B cell (primary cell): Measurements from ENCODE around the gene SCGB1D4. TPM values are rescaled to one million over a fixed set of nuclear protein-coding genes. Genes with fewer than 3 reads are reported as not detected.

Experiments
- ATAC-seq: fragments of 200-7000 bp; cut with Tn5 transposase; one replicate; pipeline ENCODE4 v1.10.0; 2021; ENCODE audit warnings: low read depth, mild to moderate bottlenecking, moderate number of reproducible peaks, moderate library complexity
- CTCF ChIA-PET: fragments of 350-600 bp; sonication (Branson Sonifier 250); formaldehyde crosslinking; loops from one replicate; lab custom pipeline; 2021; ENCODE audit warnings: antibody characterized with exemption, inconsistent platforms; lab: Charles Lee
- POLR2A ChIA-PET: fragments of 350-600 bp; sonication (Branson Sonifier 250); formaldehyde crosslinking; loops from one replicate; lab custom pipeline; 2021; ENCODE audit warnings: antibody characterized with exemption; lab: Charles Lee
- DNase-seq: peaks from one replicate; pipeline ENCODE4 v3.0.0; 2013
- H2AFZ ChIP-seq: 2 replicates; pipeline ENCODE4 v1.6.1; 2012; ENCODE audit warnings: mild to moderate bottlenecking, low read depth, low read length; ENCODE audit not compliant: insufficient read depth, poor library complexity, severe bottlenecking
- H3K27ac ChIP-seq, 2 donors: 1 replicate in 1 of 2; 2 replicates in 1 of 2; pipeline ENCODE4 v1.5.1; 2012 to 2013; ENCODE audit warnings: low read length in 2 of 2, mild to moderate bottlenecking in 2 of 2, moderate library complexity in 1 of 2
- H3K27me3 ChIP-seq, 4 experiments: fragments of 200-600 bp in 1 of 4; sonication (generic) in 1 of 4; replicated peaks in 1 of 4; 1 replicate in 2 of 4; 2 replicates in 2 of 4; pipeline versions ENCODE4 v1.6.1 to v1.7.0; 2013 to 2016; ENCODE audit warnings: low read length in 3 of 4, mild to moderate bottlenecking in 2 of 4, mixed read lengths in 1 of 4, moderate library complexity in 1 of 4; ENCODE audit not compliant: insufficient read depth in 4 of 4, control insufficient read depth in 3 of 4; ENCODE audit errors: control extremely low read depth in 1 of 4
- H3K36me3 ChIP-seq, 2 experiments: replicated peaks in 1 of 2; 1 replicate in 1 of 2; 2 replicates in 1 of 2; pipeline versions ENCODE4 v1.6.1 to v1.7.1; 2013; ENCODE audit warnings: low read length in 1 of 2; ENCODE audit not compliant: insufficient read depth in 2 of 2, control insufficient read depth in 1 of 2; ENCODE audit errors: control extremely low read depth in 1 of 2, extremely low read depth in 1 of 2
- H3K4me1 ChIP-seq, 2 donors: fragments of 200-600 bp in 1 of 2; sonication (generic) in 1 of 2; 1 replicate in 1 of 2; 2 replicates in 1 of 2; pipeline versions ENCODE4 v1.5.1 to v1.6.1; 2013 to 2017; ENCODE audit warnings: low read length in 2 of 2; ENCODE audit not compliant: control insufficient read depth in 2 of 2, insufficient read depth in 2 of 2
- H3K4me2 ChIP-seq: replicated peaks from 2 replicates; pipeline ENCODE3; 2012; ENCODE audit warnings: mild to moderate bottlenecking, low read depth, low read length; ENCODE audit not compliant: poor library complexity, severe bottlenecking
- H3K4me3 ChIP-seq, 5 experiments: fragments of 200-600 bp in 1 of 5; sonication (generic) in 1 of 5; 1 replicate in 3 of 5; 2 replicates in 2 of 5; pipeline versions ENCODE4 v1.5.1 to v1.7.0; 2011 to 2016; ENCODE audit warnings: low read length in 4 of 5, mild to moderate bottlenecking in 4 of 5, low read depth in 2 of 5, control low read depth in 1 of 5, moderate library complexity in 1 of 5; ENCODE audit not compliant: insufficient read depth in 1 of 5; ENCODE audit errors: control extremely low read depth in 1 of 5, extremely low read depth in 1 of 5
- H3K79me2 ChIP-seq: fragments of 200-600 bp; sonication (generic); one replicate; pipeline ENCODE4 v1.6.0; 2016; ENCODE audit warnings: low read length; ENCODE audit not compliant: control insufficient read depth, insufficient read depth
- H3K9ac ChIP-seq: fragments of 200-600 bp; sonication (generic); 2 replicates; pipeline ENCODE4 v1.6.1; 2017; ENCODE audit warnings: mild to moderate bottlenecking, low read length, moderate library complexity
- H3K9me3 ChIP-seq, 3 donors: one replicate each; pipeline versions ENCODE4 v1.6.1 to v1.7.1; 2013; ENCODE audit warnings: low read length in 2 of 3; ENCODE audit not compliant: control insufficient read depth in 2 of 3, insufficient read depth in 1 of 3; ENCODE audit errors: control extremely low read depth in 1 of 3
- H4K20me1 ChIP-seq: 2 replicates; pipeline ENCODE4 v1.6.0; 2012; ENCODE audit warnings: mild to moderate bottlenecking, low read length; ENCODE audit not compliant: insufficient read depth, control insufficient read depth, poor library complexity, severe bottlenecking
- H3K27ac Mint-ChIP-seq: one replicate; pipeline ENCODE4 v1.8.0; 2021; ENCODE audit warnings: mixed read lengths
- H3K27me3 Mint-ChIP-seq: one replicate; pipeline ENCODE4 v1.8.0; 2021; ENCODE audit warnings: mixed read lengths
- H3K4me1 Mint-ChIP-seq: one replicate; pipeline ENCODE4 v1.8.0; 2021; ENCODE audit warnings: mixed read lengths
- H3K4me3 Mint-ChIP-seq: one replicate; pipeline ENCODE4 v1.8.0; 2021; ENCODE audit warnings: mixed read lengths
- H3K9me3 Mint-ChIP-seq: one replicate; pipeline ENCODE4 v1.8.0; 2022; ENCODE audit warnings: mixed read lengths; ENCODE audit not compliant: insufficient read depth
- EZH2 ChIP-seq: IDR thresholded peaks from 2 replicates; pipeline ENCODE4 v1.6.1; 2012; ENCODE audit warnings: borderline replicate concordance, low read depth, mild to moderate bottlenecking, moderate library complexity, low read length; ENCODE audit not compliant: insufficient read depth, poor library complexity, severe bottlenecking
- WGBS: methylation state at CpG from one replicate; pipeline ENCODE4 v1.1.5; 2013; ENCODE audit warnings: missing lambda C conversion rate; ENCODE audit not compliant: insufficient coverage; 5-methylcytosine and 5-hydroxymethylcytosine counted together
- intact Hi-C: fragments of 100-400 bp; cut with micrococcal nuclease; formaldehyde crosslinking; loops from one replicate; pipeline ENCODE4 v1.10.0; 2022
- polyA plus RNA-seq: library from polyadenylated mRNA; depleted of rRNA; stranded (reverse); fragments of >200 nt; gene quantifications from 2 replicates; pipeline ENCODE4 v1.2.3, GENCODE V29; 2012
- total RNA-seq, 2 donors: library from RNA; stranded (reverse); fragments of 120-200 nt in 1 of 2; gene quantifications; 1 replicate in 1 of 2; 2 replicates in 1 of 2; pipeline versions ENCODE4 v1.2.3 to v1.2.4, GENCODE V29; 2013 to 2022
- TF ChIP-seq, protein P1 (sequence below): fragments of 200-600 bp; IDR thresholded peaks from one replicate; pipeline ENCODE4 v1.8.0; 2022; ENCODE audit warnings: antibody characterized with exemption, mild to moderate bottlenecking

Gene SCGB1D4
- total and polyA plus RNA-seq, 2 donors (not counting 1 experiment from before 2014, with no cell fraction given), result not detected

DNA sequence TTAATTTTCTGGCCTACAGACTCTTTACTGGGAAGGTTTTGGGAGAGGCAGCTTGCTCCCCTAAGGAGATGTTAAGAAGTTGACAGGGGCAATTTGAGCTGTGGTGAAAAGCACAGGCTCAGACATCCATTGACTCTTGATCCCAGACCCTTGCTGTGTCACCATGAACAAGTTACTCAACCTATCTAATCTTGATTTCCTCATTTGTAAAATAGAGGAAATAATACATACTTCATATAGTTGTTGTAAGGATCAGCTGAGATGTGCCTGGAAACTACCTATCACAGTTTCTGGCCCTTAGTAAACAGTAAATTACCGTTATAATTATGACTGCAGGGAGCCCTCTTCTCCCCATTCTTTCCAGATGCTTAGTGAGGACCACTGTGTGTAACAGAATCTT lies 16.6 kb upstream of the SCGB1D4 start:
- CTCF ChIA-PET, result interaction anchor here (1.5 kb wide), 1 partner anchor 518 kb away, joined by 5 read pairs; no protein-coding TSS in a partner anchor
- H3K27me3 Mint-ChIP-seq, result peaks cover 48% of the 10 kb centered on the region

DNA sequence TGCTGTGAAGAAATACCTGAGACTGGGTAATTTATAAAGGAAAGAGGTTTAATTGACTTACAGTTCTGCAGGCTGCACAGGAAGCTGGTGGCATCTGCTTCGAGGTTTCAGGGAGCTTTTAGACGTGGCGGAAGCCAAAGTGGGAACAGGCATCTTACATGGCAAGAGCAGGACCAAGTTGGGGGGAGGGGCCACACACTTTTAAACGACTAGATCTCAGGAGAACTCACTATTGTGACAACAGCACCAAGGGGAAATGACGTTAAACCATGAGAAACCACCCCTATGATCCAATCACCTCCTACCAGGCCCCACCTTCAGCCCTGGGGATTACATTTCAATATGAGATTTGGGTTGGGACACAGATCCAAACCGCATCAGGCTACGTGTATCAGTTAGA lies 11.1 kb upstream of the SCGB1D4 start:
- no peaks in the 10 kb centered on the region for H3K79me2 ChIP-seq
- H3K9ac ChIP-seq, result no peak overlapping the region
- H3K9me3 Mint-ChIP-seq, result peaks cover 6% of the 10 kb centered on the region
- ChIA-PET POLR2A (no interaction called here), CTCF (interaction anchor here (1.2 to 2.4 kb wide), 6 partner anchors 9 to 513 kb away, joined by 3 to 15 read pairs (median 4); no protein-coding TSS in a partner anchor)
- ATAC-seq (no peak), DNase-seq (no peak)
- 0% methylated on average over 1 of the region's 7 CpGs for WGBS
- peaks cover 45% of the 10 kb centered on the region for H3K27me3 Mint-ChIP-seq
- peaks cover 2 to 7% (median 4%) of the 10 kb centered on the region in 3 donors for H3K9me3 ChIP-seq
- H3K27ac ChIP-seq, result no peak overlapping the region
- H4K20me1 ChIP-seq, result no peaks in the 10 kb centered on the region
- no peak overlapping the region for H3K4me2 ChIP-seq
- H3K4me3 Mint-ChIP-seq, result no peak overlapping the region
- TF ChIP-seq EZH2, result no peak
- TF ChIP-seq, protein P1, sequence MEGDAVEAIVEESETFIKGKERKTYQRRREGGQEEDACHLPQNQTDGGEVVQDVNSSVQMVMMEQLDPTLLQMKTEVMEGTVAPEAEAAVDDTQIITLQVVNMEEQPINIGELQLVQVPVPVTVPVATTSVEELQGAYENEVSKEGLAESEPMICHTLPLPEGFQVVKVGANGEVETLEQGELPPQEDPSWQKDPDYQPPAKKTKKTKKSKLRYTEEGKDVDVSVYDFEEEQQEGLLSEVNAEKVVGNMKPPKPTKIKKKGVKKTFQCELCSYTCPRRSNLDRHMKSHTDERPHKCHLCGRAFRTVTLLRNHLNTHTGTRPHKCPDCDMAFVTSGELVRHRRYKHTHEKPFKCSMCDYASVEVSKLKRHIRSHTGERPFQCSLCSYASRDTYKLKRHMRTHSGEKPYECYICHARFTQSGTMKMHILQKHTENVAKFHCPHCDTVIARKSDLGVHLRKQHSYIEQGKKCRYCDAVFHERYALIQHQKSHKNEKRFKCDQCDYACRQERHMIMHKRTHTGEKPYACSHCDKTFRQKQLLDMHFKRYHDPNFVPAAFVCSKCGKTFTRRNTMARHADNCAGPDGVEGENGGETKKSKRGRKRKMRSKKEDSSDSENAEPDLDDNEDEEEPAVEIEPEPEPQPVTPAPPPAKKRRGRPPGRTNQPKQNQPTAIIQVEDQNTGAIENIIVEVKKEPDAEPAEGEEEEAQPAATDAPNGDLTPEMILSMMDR, result no peak
- intact Hi-C loops, result loop anchor here (2.0 to 5.0 kb wide), 2 partner anchors 69 to 563 kb away; no protein-coding TSS in a partner anchor
- H2AFZ ChIP-seq, result no peak overlapping the region
- H3K4me3 ChIP-seq, result no peak overlapping the region
- peaks cover 0 to 39% (median 10%) of the 10 kb centered on the region in 4 experiments for H3K27me3 ChIP-seq
- H3K4me1 ChIP-seq, result peaks cover 8 to 12% of the 10 kb centered on the region in 2 donors
- H3K4me1 Mint-ChIP-seq, result peaks cover 11% of the 10 kb centered on the region
- H3K27ac Mint-ChIP-seq, result no peak overlapping the region
- H3K36me3 ChIP-seq, result no peaks in the 10 kb centered on the region

More for the DNA sequence above, 16.6 kb upstream of the SCGB1D4 start:
- no peaks in the 10 kb centered on the region for H4K20me1 ChIP-seq
- Mint-ChIP-seq H3K4me1 (peaks cover 11% of the 10 kb centered on the region), H3K4me3 (no peak overlapping the region), H3K9me3 (no peaks in the 10 kb centered on the region), H3K27ac (no peak overlapping the region)
- H3K9me3 ChIP-seq, result no peaks in the 10 kb centered on the region
- no peak overlapping the region for H3K9ac ChIP-seq
- 100% methylated on average over 1 of the region's 1 CpG for WGBS
- DNase-seq, result no peak
- H3K79me2 ChIP-seq, result no peaks in the 10 kb centered on the region
- POLR2A ChIA-PET, result no interaction called here
- H3K4me2 ChIP-seq, result no peak overlapping the region
- intact Hi-C loops, result no loop called here
- no peak overlapping the region for H3K4me3 ChIP-seq
- no peak overlapping the region for H2AFZ ChIP-seq
- no peaks in the 10 kb centered on the region for H3K36me3 ChIP-seq
- TF ChIP-seq, protein P1, result no peak
- TF ChIP-seq EZH2, result no peak
- peaks cover 8 to 12% of the 10 kb centered on the region in 2 donors for H3K4me1 ChIP-seq
- no peak for ATAC-seq
- H3K27me3 ChIP-seq, result peaks cover 0 to 25% (median 7%) of the 10 kb centered on the region in 4 experiments
- H3K27ac ChIP-seq, result no peak overlapping the region
